Upper lobe of left lung (tissue), 6 donors: ENCODE data around the gene GARS1. TPM values are rescaled to one million over a fixed set of nuclear protein-coding genes. Genes with fewer than 3 reads are reported as not detected.

Source experiments
- ATAC-seq, 2 donors: fragments of 200-7000 bp; cut with Tn5 transposase; one replicate each; pipeline ENCODE4 v1.9.1; 2022; ENCODE audit warnings: mild to moderate bottlenecking in 2 of 2, moderate library complexity in 2 of 2; ENCODE audit not compliant: low FRiP score in 2 of 2
- DNase-seq, 2 donors: peaks; one replicate each; pipeline ENCODE4 v3.0.0-alpha.2; 2019 to 2020
- H3K27ac ChIP-seq, 4 donors: fragments of 200-600 bp; sonication (generic); one replicate each; pipeline ENCODE4 v1.5.1; 2016 to 2019
- H3K27me3 ChIP-seq, 4 donors: fragments of 200-600 bp; sonication (generic); one replicate each; pipeline ENCODE4 v1.5.1; 2017 to 2019
- H3K36me3 ChIP-seq, 4 donors: fragments of 200-600 bp; sonication (generic); one replicate each; pipeline ENCODE4 v1.5.1; 2016 to 2019
- H3K4me1 ChIP-seq, 4 donors: fragments of 200-600 bp; sonication (generic); one replicate each; pipeline ENCODE4 v1.5.1; 2018 to 2019
- H3K4me3 ChIP-seq, 4 donors: fragments of 200-600 bp; sonication (generic); one replicate each; pipeline ENCODE4 v1.5.1; 2017 to 2019; ENCODE audit warnings: mild to moderate bottlenecking in 2 of 4, moderate library complexity in 1 of 4
- H3K9me3 ChIP-seq, 4 donors: fragments of 200-600 bp; sonication (generic); one replicate each; pipeline ENCODE4 v1.5.1; 2018 to 2019
- EP300 ChIP-seq, 4 donors: sonication (generic); formaldehyde crosslinking; IDR thresholded peaks; one replicate each; pipeline ENCODE4 v1.5.1; 2017; ENCODE audit warnings: antibody characterized with exemption in 4 of 4, control low read depth in 2 of 4
- POLR2A ChIP-seq, 4 donors: fragments of 450-650 bp; IDR thresholded peaks; one replicate each; pipeline ENCODE4 v1.5.1; 2016 to 2017; ENCODE audit warnings: antibody characterized with exemption in 4 of 4, mild to moderate bottlenecking in 2 of 4
- POLR2AphosphoS5 ChIP-seq, 2 donors: sonication (generic); formaldehyde crosslinking; IDR thresholded peaks; one replicate each; pipeline ENCODE4 v1.5.1; 2017; ENCODE audit warnings: antibody characterized with exemption in 2 of 2
- WGBS, 2 donors: methylation state at CpG; one replicate each; pipeline ENCODE4 v1.1.5; 2017 to 2018; 5-methylcytosine and 5-hydroxymethylcytosine counted together
- total RNA-seq, 6 donors: library from RNA; depleted of rRNA in 4 of 6; stranded (reverse); fragments of >200 nt in 4 of 6; gene quantifications; one replicate each; pipeline versions ENCODE4 v1.1.0 to v1.2.1, GENCODE V29; 2016 to 2021
- TF ChIP-seq, protein P1 (sequence below), 6 experiments: fragments of 450-650 bp in 4 of 6; fragments of 200-600 bp in 2 of 6; sonication (generic) in 2 of 6; IDR thresholded peaks; one replicate each; pipeline ENCODE4 v1.5.1; 2016 to 2019; ENCODE audit warnings: antibody characterized with exemption in 6 of 6
- donor health status: DM: no; HTN: no; CAD: no; lungs with moderate emphysema.
- donor health status: DM: no; HTN: yes; CAD: no; lungs with severe emphysema.

The GARS1 gene
- total RNA-seq, 6 donors from 2014 or later: 59.5 to 107 (median 81.6) TPM

DNA sequence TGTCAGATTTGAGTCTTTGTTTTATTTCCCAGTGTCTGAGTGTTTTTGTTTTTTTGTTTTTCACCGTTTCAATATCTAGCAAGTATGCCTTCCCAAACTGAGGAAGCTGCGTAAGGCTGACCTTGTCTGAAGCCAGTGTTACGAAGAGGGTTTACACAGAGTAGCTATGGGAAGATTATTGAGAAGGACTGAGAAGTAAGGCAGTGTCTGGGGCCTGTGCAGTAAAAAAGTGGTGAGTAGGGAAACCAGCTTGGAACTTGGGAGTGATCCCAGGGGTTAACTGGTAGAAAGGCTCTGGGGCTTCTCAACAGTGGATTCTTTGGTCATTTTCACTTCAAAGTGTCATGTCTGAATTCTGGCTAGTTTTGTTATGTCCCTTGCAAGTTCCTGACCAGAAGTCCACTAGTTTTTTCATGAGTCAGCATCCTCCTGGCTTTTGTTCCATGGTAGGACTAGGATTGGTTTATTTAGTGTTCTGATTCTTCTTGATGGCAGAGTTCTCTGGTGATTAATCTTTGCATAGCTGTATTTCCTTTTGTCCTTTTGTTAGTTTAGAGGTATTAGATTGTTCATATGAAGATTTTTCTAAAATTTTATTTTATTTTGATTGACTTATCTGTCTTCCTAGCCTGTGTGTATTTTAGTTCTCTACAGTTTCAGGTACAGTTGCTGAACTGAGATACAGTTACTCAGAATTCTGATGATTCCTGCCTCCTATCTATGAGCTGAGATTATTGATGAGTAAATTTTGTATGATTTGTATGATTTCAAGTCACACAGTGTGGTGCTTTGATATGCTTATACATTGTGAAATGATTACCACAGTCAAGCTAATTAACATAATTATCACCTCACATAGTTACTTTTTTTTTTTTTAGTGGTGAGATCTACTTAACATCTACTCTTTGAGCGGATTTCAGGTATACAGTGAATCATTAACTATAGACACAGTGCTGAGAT lies 19.0 kb downstream of the GARS1 start:
- WGBS, 2 donors: 91 to 95% methylated on average over 4 of the region's 4 CpGs
- no peak overlapping the region for H3K27ac ChIP-seq
- no peak overlapping the region for H3K4me3 ChIP-seq
- H3K36me3 ChIP-seq: peaks cover 0 to 92% (median 38%) of the 10 kb centered on the region in 4 donors
- H3K27me3 ChIP-seq: no peaks in the 10 kb centered on the region
- ATAC-seq (no peak), DNase-seq (no peak)
- no peaks in the 10 kb centered on the region for H3K4me1 ChIP-seq
- no peaks in the 10 kb centered on the region for H3K9me3 ChIP-seq
- TF ChIP-seq POLR2A (IDR thresholded peaks at IDR 0.05) (no peak), EP300 (IDR thresholded peaks at IDR 0.05) (no peak), POLR2AphosphoS5 (IDR thresholded peaks at IDR 0.05) (no peak)
- TF ChIP-seq, protein P1, sequence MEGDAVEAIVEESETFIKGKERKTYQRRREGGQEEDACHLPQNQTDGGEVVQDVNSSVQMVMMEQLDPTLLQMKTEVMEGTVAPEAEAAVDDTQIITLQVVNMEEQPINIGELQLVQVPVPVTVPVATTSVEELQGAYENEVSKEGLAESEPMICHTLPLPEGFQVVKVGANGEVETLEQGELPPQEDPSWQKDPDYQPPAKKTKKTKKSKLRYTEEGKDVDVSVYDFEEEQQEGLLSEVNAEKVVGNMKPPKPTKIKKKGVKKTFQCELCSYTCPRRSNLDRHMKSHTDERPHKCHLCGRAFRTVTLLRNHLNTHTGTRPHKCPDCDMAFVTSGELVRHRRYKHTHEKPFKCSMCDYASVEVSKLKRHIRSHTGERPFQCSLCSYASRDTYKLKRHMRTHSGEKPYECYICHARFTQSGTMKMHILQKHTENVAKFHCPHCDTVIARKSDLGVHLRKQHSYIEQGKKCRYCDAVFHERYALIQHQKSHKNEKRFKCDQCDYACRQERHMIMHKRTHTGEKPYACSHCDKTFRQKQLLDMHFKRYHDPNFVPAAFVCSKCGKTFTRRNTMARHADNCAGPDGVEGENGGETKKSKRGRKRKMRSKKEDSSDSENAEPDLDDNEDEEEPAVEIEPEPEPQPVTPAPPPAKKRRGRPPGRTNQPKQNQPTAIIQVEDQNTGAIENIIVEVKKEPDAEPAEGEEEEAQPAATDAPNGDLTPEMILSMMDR (IDR thresholded peaks at IDR 0.05): no peak

DNA sequence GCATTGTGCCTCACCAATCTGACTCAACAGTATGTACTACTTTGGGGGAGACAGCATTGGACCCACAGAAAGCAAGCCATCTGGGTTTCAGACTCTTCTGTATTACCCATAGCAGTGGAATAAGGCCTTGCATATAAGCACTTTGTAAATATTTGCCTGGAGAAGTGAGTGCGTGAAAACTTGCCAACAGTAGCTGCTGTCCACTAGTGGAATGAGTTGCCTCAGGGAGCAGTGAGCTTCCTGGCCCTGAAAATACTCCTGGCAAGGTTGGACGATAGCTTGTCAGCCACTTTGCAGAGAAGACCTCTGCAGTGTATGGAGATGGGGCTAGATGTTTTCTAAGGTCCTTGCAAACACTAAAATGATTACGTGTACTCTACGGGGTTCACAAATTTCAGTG lies 21.6 kb downstream of the GARS1 start:
- 63 to 70% methylated on average over 4 of the region's 4 CpGs for WGBS, 2 donors
- H3K4me1 ChIP-seq: no peaks in the 10 kb centered on the region
- H3K27me3 ChIP-seq: no peaks in the 10 kb centered on the region
- H3K4me3 ChIP-seq: no peak overlapping the region
- ATAC-seq (peak in 1 of 2 donors; percentile 22), DNase-seq (peak in 1 of 2 donors; percentile 37)
- TF ChIP-seq EP300 (IDR thresholded peaks at IDR 0.05) (no peak), POLR2A (IDR thresholded peaks at IDR 0.05) (no peak)
- no peak overlapping the region for H3K27ac ChIP-seq
- peaks cover 0 to 92% (median 45%) of the 10 kb centered on the region in 4 donors for H3K36me3 ChIP-seq
- H3K9me3 ChIP-seq: no peaks in the 10 kb centered on the region

DNA sequence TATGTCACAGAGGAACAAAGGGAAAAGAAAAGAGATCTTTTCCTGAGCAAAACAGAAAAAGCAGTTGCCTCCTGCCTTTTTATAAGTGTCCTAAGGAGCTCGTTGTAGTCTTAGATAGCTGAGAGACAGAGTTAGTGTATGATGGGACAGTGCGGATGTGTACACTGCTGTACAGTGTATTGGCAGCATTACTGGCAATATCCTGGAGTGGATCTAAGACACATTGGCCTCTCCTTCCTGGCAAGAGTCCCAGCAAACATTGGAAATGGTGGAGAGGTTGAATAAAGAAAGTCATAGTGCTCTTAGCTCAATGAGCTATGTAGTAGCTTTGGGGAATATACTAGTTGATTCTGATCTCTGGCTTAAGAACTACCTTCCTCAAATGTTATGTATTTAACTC lies 22.7 kb downstream of the GARS1 start:
- WGBS, 2 donors: 54 to 62% methylated on average over 2 of the region's 2 CpGs
- ATAC-seq: no peak
- DNase-seq: peak in 1 of 2 donors; percentile 49

DNA sequence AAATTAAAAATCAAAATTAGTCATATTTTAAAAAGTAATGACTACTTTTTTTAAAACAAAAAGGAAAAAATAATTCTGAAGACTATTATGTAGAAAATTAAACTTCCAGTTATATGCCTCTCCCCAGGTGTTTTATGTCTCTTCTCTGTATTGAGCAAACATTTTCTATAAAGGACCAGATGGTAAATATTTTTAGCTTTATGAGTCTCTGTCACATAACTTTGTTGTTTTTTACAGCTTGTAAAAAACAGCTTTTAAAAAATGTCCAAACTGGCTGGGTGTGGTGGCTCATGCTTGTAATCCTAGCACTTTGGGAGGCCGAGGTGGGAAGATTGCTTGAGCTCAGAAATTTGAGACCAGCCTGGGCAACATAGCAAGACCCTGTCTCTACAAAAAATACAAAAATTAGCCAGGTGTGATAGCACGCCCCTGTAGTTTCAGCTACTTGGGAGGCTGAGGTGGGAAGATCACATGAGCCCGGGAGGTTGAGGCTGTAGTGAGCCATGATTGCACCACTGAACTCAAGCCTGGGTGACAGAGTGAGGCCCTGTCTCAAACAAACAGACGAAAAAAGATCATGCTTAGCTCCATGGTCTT lies 23.5 kb downstream of the GARS1 start:
- H3K27ac ChIP-seq: no peak overlapping the region
- no peaks in the 10 kb centered on the region for H3K4me1 ChIP-seq
- no peak for DNase-seq
- no peak for ATAC-seq
- H3K9me3 ChIP-seq: no peaks in the 10 kb centered on the region
- H3K4me3 ChIP-seq: no peak overlapping the region
- TF ChIP-seq EP300 (IDR thresholded peaks at IDR 0.05) (no peak), POLR2A (IDR thresholded peaks at IDR 0.05) (no peak), POLR2AphosphoS5 (IDR thresholded peaks at IDR 0.05) (no peak)
- TF ChIP-seq, protein P1 (IDR thresholded peaks at IDR 0.05): no peak
- H3K36me3 ChIP-seq: peaks cover 5 to 94% (median 46%) of the 10 kb centered on the region in 4 donors
- H3K27me3 ChIP-seq: no peaks in the 10 kb centered on the region
- 93 to 96% methylated on average over 4 of the region's 4 CpGs for WGBS, 2 donors

More for the DNA sequence above, 22.7 kb downstream of the GARS1 start:
- Histone ChIP-seq H3K9me3 (no peaks in the 10 kb centered on the region), H3K27me3 (no peaks in the 10 kb centered on the region), H3K4me1 (no peaks in the 10 kb centered on the region), H3K4me3 (no peak overlapping the region), H3K36me3 (peaks cover 5 to 94% (median 48%) of the 10 kb centered on the region in 4 donors), H3K27ac (no peak overlapping the region)
- no peak for TF ChIP-seq POLR2AphosphoS5 (IDR thresholded peaks at IDR 0.05)
- TF ChIP-seq POLR2A (IDR thresholded peaks at IDR 0.05): no peak
- TF ChIP-seq EP300 (IDR thresholded peaks at IDR 0.05): no peak
- TF ChIP-seq, protein P1 (IDR thresholded peaks at IDR 0.05): no peak

DNA sequence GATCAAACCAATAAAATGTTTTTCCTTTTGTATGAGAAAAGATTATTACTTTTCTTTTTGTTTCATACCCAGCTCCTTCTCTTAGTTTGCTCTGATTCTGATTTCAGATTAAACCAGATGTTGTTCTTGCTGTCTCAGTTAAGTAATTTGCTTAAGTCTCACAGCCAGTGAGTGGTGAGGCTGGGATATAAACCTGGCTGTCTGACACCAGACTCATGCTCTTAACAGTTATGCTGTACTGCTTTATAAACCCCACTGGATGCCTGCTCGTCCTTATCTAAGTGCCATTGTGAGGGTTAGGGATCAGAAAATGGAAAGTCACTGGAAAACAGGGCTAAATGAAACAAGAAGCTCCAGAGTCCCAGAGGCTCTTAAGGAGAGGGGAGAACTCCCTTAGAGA lies 24.3 kb downstream of the GARS1 start:
- no peaks in the 10 kb centered on the region for H3K9me3 ChIP-seq
- WGBS, 2 donors: 68 to 73% methylated on average over 1 of the region's 1 CpG

More for the DNA sequence above, 24.3 kb downstream of the GARS1 start:
- H3K36me3 ChIP-seq: peaks cover 5 to 93% (median 48%) of the 10 kb centered on the region in 4 donors
- no peak overlapping the region for H3K27ac ChIP-seq
- no peaks in the 10 kb centered on the region for H3K27me3 ChIP-seq
- no peak for DNase-seq
- ATAC-seq: no peak
- no peaks in the 10 kb centered on the region for H3K4me1 ChIP-seq
- H3K4me3 ChIP-seq: no peak overlapping the region
- TF ChIP-seq POLR2A (IDR thresholded peaks at IDR 0.05) (no peak), POLR2AphosphoS5 (IDR thresholded peaks at IDR 0.05) (no peak), EP300 (IDR thresholded peaks at IDR 0.05) (no peak)
- TF ChIP-seq, protein P1 (IDR thresholded peaks at IDR 0.05): no peak
